ENCODE data around the gene CCDC185.

CCDC185 gene

GRCh38 chr1:223401873-223402789 lies 8.9 kb downstream of the CCDC185 start (continued):
- TF ChIP-seq, protein P1, sequence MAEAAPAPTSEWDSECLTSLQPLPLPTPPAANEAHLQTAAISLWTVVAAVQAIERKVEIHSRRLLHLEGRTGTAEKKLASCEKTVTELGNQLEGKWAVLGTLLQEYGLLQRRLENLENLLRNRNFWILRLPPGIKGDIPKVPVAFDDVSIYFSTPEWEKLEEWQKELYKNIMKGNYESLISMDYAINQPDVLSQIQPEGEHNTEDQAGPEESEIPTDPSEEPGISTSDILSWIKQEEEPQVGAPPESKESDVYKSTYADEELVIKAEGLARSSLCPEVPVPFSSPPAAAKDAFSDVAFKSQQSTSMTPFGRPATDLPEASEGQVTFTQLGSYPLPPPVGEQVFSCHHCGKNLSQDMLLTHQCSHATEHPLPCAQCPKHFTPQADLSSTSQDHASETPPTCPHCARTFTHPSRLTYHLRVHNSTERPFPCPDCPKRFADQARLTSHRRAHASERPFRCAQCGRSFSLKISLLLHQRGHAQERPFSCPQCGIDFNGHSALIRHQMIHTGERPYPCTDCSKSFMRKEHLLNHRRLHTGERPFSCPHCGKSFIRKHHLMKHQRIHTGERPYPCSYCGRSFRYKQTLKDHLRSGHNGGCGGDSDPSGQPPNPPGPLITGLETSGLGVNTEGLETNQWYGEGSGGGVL (tag by site-specific recombination; IDR thresholded peaks at IDR 0.05), result peak; percentile 50
- TF ChIP-seq, protein P2, sequence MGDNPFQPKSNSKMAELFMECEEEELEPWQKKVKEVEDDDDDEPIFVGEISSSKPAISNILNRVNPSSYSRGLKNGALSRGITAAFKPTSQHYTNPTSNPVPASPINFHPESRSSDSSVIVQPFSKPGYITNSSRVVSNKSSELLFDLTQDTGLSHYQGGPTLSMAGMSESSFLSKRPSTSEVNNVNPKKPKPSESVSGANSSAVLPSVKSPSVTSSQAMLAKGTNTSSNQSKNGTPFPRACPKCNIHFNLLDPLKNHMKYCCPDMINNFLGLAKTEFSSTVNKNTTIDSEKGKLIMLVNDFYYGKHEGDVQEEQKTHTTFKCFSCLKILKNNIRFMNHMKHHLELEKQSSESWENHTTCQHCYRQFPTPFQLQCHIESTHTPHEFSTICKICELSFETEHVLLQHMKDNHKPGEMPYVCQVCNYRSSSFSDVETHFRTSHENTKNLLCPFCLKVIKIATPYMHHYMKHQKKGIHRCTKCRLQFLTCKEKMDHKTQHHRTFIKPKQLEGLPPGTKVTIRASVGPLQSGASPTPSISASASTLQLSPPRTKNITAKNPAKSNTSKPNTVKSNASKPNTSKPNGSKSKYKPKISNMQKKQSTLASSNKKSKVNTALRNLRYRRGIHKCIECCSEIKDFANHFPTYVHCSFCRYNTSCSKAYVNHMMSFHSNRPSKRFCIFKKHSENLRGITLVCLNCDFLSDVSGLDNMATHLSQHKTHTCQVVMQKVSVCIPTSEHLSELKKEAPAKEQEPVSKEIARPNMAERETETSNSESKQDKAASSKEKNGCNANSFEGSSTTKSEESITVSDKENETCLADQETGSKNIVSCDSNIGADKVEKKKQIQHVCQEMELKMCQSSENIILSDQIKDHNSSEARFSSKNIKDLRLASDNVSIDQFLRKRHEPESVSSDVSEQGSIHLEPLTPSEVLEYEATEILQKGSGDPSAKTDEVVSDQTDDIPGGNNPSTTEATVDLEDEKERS (tag by site-specific recombination; IDR thresholded peaks at IDR 0.05), result no peak

- Histone ChIP-seq H3K9me3 (ENCODE audit: control insufficient read depth, insufficient read depth, low read depth, low read length) (no peaks in the 10 kb centered on the region), H3K36me3 (ENCODE audit: control insufficient read depth in 2 of 2, insufficient read depth in 1 of 2, low read length in 2 of 2) (no peaks in the 10 kb centered on the region), H3K4me3 (ENCODE audit: low read depth, low read length) (no peak overlapping the region), H3K27ac (ENCODE audit: extremely low read depth, low read depth, low read length) (no peak overlapping the region), H3K4me1 (ENCODE audit: control insufficient read depth, insufficient read depth, low read length) (0 out of 2 replicates have a peak, but pooled peaks cover 4% of the 10 kb centered on the region)
- ChIA-PET CTCF (interaction anchor here (0.9 kb wide), 1 partner anchor 273 kb away, joined by 3 read pairs; no protein-coding TSS in a partner anchor), POLR2A (no interaction called here)
- peak; percentile 3 for TF ChIP-seq ZNF510 (tag by site-specific recombination; IDR thresholded peaks at IDR 0.05; ENCODE audit: insufficient replicate concordance)
- TF ChIP-seq, protein P3, sequence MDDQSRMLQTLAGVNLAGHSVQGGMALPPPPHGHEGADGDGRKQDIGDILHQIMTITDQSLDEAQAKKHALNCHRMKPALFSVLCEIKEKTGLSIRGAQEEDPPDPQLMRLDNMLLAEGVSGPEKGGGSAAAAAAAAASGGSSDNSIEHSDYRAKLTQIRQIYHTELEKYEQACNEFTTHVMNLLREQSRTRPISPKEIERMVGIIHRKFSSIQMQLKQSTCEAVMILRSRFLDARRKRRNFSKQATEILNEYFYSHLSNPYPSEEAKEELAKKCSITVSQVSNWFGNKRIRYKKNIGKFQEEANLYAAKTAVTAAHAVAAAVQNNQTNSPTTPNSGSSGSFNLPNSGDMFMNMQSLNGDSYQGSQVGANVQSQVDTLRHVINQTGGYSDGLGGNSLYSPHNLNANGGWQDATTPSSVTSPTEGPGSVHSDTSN (CRISPR knock-in tag; IDR thresholded peaks at IDR 0.05), result no peak
- TF ChIP-seq ZNF223 (tag by site-specific recombination; IDR thresholded peaks at IDR 0.05), result no peak
- TF ChIP-seq GLI2 (tag by site-specific recombination; IDR thresholded peaks at IDR 0.05; ENCODE audit: borderline replicate concordance, low read depth), result no peak
- TF ChIP-seq ZBTB10 (tag by site-specific recombination; IDR thresholded peaks at IDR 0.05), result no peak
- TF ChIP-seq ZNF707 (tag by site-specific recombination; IDR thresholded peaks at IDR 0.05), result no peak
- TF ChIP-seq ZFP37 (tag by site-specific recombination; IDR thresholded peaks at IDR 0.05), result peak; percentile 20; the same call in 1 of the 2 replicates
- no peak for TF ChIP-seq ZNF792 (tag by site-specific recombination; IDR thresholded peaks at IDR 0.05)
- TF ChIP-seq ZNF658 (tag by site-specific recombination; IDR thresholded peaks at IDR 0.05), result no peak
- TF ChIP-seq, protein P4, sequence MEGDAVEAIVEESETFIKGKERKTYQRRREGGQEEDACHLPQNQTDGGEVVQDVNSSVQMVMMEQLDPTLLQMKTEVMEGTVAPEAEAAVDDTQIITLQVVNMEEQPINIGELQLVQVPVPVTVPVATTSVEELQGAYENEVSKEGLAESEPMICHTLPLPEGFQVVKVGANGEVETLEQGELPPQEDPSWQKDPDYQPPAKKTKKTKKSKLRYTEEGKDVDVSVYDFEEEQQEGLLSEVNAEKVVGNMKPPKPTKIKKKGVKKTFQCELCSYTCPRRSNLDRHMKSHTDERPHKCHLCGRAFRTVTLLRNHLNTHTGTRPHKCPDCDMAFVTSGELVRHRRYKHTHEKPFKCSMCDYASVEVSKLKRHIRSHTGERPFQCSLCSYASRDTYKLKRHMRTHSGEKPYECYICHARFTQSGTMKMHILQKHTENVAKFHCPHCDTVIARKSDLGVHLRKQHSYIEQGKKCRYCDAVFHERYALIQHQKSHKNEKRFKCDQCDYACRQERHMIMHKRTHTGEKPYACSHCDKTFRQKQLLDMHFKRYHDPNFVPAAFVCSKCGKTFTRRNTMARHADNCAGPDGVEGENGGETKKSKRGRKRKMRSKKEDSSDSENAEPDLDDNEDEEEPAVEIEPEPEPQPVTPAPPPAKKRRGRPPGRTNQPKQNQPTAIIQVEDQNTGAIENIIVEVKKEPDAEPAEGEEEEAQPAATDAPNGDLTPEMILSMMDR (tag by site-specific recombination; IDR thresholded peaks at IDR 0.05), result no peak
- TF ChIP-seq, protein P1 (tag by site-specific recombination; IDR thresholded peaks at IDR 0.05), result no peak
- TF ChIP-seq ZBTB6 (tag by site-specific recombination; IDR thresholded peaks at IDR 0.05), result no peak
- no peak for TF ChIP-seq ZNF280C (tag by site-specific recombination; IDR thresholded peaks at IDR 0.05)
- no peak for TF ChIP-seq ZNF266 (tag by site-specific recombination; IDR thresholded peaks at IDR 0.05; ENCODE audit: low read depth)
Observed at GRCh38 chr1:223402790-223403142, 9.6 kb downstream of the CCDC185 start.

Measured in HEK293 (cell line).